Islet precursor cell (in vitro differentiated cells): ENCODE measurements around the gene CYP4Z1.
"Not testable (repeated sequence)": the region's sequence is repeated elsewhere in the genome, so short reads cannot be mapped to it uniquely, and the experiment has no call there.

Experiments used
- DNase-seq: peaks from one replicate; pipeline ENCODE4 v3.0.0-alpha.2; 2018

CYP4Z1 gene, protein sequence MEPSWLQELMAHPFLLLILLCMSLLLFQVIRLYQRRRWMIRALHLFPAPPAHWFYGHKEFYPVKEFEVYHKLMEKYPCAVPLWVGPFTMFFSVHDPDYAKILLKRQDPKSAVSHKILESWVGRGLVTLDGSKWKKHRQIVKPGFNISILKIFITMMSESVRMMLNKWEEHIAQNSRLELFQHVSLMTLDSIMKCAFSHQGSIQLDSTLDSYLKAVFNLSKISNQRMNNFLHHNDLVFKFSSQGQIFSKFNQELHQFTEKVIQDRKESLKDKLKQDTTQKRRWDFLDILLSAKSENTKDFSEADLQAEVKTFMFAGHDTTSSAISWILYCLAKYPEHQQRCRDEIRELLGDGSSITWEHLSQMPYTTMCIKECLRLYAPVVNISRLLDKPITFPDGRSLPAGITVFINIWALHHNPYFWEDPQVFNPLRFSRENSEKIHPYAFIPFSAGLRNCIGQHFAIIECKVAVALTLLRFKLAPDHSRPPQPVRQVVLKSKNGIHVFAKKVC

DNA sequence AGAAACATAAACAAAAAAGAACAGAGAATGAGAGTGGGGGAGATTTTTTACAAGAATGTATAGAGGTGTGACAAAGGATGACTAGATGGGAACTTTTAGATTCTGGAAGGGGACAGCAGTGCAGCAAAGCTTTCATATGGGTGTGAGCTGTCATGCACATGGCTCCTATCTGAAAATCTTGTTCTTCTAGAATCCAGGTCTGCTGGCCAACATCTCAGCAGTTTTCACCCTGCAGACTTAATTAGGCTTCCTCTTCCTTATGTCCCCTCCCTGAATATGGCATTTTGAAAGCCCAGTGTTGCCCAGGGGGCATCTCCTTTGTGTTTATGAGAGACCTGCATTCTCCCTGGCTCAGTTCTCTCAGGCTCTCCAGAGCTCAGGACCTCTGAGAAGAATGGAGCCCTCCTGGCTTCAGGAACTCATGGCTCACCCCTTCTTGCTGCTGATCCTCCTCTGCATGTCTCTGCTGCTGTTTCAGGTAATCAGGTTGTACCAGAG is at the start of gene CYP4Z1:
CYP4Z1 (plus strand) TSS at position 135 of the 498 bp plus-strand sequence; CDS start at position 395, 260 bp downstream.
- no peak for DNase-seq

DNA sequence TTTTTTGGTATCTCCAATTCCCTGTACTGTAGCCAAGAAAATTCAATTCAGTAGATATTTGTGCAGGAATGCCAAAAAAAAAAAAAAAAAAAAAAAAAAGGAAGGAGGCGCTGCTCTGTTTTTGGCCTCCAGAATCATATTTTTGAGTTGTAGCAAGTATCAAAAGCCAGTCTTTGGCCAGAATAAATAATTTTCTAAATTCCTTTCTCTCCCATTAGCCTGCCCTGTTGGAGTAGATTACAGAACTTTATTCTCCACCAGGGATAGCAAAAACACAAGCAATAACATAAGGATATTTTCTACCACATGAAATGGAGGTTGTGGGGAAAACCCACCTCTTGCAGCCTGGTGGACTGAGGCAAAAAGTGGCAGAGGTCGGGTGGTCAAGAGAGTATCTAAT is 46.0 kb upstream of the CYP4Z1 start:
- no peak for DNase-seq

DNA sequence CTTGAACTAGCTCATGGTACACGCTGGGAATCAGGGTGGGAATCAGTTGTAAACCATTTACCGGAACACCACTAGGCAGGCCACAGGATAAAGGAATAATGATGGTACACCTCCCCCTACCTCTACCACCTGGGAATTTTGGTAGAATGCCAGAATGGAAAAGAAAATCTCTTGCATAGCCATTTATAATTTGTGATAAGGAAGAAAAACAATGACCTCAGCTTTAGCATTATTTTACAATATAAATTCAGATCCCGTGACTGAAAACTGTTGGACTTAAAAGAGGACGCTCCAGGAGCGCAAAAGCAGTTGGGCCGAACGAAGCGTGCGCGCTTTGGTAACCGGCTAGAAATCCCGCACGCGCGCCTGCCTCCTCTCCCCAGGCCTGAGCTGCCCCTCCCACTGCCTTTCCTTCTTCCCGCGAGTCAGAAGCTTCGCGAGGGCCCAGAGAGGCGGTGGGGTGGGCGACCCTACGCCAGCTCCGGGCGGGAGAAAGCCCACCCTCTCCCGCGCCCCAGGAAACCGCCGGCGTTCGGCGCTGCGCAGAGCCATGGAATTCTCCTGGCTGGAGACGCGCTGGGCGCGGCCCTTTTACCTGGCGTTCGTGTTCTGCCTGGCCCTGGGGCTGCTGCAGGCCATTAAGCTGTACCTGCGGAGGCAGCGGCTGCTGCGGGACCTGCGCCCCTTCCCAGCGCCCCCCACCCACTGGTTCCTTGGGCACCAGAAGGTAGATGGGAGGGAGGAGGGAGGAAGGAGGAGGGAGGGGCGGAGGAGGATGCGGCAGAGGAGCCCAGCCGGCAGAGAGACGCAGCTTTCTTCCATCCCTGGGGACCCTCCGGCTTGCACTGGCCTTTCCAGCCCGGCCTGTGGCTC is 43.5 kb upstream of the CYP4Z1 start, which contains the start of gene CYP4X1:
CYP4X1 (plus strand) TSS at position 402 of the 873 bp plus-strand sequence; CDS start at position 551, 149 bp downstream.
- peak; percentile 73 for DNase-seq

DNA sequence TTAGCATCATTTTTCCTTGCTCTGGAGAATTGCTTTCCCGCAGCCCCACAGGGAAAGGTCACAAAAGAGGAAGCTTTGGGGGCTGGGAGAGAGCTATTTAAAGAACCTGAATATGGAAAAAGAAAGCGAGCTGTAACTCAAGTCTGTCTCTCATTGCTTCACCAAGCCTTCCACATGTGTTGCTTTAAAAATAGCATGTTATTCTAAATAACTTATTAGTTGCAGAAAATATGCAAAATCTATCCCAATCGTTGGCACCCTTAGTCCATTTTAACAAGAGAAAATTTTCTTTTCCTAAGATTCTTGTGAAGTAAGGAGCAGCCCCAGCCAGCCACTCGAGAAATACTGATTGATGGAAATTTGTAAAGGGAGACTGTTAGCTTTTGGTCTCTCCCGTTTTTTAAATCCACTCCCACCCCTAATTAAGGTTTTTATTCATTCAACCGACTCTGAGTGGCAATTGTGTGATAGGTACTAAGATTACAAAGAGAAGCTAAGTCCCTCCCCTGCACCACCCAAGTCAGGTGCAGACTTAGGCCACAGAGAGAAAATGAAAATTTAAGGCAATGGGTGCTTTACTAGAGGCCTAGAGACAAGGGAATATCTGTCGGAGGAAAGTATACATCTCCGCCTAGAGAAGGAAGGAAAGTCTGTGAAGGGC is 42.8 kb upstream of the CYP4Z1 start:
- no peak for DNase-seq

DNA sequence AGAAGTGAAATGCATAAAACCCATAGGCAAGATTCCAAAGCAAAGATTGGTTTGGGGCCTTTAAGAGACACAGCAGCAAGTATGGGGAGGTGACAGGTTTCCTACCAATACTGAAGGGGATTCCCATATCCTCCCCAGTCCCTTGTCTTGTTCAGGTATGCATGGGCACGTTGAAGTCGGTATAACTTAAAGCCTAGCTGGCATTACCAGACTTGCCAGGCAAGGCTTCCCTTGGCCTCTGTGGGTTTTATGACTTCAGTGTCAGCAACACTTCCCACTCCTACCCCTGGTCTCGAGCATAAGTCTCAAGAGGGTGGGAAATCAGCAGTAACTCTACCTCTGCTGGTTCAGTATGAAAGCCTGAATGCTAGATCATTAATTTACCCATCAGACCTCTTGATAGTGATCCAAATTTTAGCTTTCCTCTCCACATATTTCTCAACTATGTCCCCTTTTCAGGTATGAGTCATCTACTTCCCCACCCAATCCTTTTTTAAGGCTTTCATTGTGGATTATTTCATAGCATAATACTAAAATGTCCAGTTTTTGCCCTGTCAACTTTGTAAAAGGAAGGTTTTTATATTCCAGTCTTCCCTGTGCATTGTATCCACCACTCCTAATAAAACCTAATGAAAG is 36.7 kb upstream of the CYP4Z1 start:
- DNase-seq: no peak

DNA sequence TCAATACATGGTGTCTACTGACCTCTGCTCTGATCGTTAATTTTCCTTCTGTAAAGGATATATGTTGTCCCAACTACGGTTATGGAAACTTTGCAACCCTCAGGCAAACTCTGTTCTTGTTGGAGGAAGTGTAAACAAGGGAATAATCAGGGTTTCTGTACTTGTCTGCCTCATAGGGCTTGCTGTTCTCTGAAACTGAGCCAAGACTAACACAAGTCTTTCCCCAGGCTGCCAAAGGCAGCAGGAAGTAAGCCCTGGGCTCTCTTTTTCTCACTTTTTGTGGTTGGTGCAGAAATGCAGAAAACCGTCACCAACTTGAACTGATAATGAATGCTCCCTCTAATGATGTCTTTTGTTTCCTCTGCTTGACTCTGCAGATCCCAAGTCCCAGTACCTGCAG is 36.0 kb upstream of the CYP4Z1 start:
- DNase-seq: no peak

DNA sequence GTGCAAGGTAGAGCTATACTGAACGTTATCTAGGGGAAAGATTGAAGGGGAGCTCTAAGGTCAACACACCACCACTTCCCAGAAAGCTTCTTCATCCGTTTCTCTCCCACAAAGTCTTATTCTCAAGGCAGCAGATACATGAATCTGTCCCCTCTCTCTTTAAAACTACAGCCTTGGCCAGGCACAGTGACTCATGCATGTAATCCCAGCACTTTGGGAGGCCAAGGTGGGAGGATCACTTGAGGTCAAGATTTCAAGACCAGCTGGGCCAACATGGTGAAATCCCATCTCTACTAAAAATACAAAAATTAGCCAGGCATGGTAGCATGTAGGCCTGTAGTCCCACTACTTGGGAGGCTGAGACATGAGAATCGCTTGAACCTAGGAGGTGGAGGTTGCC is 35.4 kb upstream of the CYP4Z1 start:
- DNase-seq: no peak

DNA sequence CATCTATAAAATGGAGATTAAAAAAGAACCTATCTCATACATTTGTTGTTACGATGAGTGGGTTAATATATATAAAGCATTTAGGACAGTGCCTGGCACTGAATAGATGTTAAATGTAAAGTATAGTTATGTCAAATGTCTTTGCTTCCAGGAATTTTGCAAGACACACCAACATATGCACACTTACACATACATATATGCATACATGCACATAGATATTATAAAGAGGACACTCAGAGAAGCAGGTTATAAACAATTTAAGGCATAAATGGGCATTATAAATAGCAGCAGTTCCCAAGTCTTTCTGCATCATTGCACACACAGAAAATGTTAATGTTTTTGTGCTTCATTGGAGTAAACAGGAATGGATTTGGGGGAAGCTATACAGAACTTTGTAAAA is 30.3 kb upstream of the CYP4Z1 start:
- DNase-seq: no peak

DNA sequence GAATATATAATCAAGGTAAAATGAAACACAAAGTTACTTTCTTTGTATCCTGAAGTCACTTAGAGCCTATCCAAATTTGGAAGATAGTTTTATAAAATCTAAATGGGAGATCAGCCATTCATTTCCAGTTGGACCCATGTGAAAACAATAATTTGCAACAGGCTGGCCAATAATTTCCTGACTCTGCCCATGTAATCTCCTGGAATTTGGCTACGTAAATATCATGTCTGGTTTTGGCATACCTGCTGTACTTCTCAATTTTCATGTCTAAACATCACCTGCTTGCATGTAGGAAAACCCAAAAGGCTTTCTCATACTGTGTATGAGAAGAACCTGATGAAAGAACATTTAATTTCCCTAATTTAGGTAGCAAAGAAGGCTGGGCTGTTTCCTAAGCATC is 7.7 kb upstream of the CYP4Z1 start:
- DNase-seq: no peak

DNA sequence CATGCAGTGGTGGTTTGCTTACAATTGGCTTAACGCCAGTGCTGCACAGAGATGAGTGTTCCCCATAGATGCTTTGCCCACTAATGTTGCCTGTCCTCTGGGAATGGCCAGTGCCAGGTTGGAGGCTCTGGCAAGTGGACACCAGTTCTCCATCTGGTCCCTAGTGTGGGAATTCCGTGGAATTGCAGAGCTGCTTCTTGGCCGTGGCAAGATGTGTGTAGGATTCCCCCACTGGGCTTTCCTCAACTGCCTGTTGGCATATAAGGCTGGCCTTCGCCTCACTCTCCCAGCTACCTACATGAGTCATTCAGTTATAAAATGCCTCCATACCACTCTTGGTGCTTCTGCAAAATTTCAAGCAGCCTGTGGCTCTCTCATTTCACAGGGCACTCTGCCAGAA is 2.0 kb downstream of the CYP4Z1 start:
- not testable (repeated sequence) for DNase-seq

DNA sequence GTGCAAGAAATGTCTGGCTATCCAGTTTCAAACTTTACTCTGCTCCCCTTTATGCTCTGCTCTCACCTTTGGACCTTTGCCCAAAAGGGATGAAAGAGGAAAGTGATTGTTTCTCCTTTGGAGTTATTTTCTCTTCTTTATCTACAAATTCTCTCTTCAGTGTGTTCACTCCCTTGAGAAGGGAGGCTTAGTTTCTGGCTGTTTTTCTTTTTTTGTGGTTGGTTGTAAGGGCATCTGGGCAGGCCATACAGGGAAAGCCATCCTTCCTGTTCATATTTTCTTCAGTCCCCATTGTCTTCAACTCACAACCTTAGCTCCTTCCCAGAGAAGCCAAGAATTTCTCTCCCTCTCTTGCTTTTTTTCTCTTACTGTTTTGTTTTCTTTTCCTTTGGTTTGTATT is 2.5 kb downstream of the CYP4Z1 start:
- DNase-seq: not testable (repeated sequence)

DNA sequence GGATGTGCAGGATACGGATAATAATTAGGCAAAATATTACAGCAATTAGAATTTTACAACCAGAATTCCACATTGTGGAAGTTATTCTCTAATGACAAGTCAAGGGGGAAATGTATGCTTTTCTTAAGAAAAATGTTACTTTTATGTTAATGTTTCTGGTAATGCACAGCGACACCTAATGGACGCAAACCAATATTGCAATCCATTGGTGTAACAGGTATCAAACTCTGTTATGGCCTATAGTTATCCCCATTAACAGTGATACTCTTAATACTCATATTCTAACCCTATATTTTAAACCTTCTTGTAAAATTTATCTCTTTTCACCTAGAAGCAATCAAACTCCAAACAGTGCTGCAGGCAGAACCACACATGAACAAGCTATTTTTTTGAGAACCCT is 22.3 kb downstream of the CYP4Z1 start:
- not testable (repeated sequence) for DNase-seq

DNA sequence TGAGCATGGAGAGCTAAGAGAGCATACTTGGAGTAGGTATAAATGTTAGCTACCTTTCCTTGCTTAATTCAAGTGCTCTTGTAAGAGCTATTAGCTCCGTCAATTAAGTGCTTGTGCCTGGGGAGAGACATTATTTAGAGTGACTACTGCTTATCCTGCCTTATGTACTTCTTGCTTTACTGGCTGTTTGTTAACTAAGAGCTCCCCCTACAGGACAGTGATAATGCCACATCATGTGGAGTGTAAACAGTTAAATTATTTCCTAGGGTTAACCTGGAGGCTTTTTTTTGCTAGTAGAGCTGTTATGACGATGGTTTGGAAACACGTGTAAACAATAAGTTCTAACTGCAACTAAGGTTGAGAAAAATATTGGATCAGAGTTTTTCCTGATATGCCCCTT is 24.4 kb downstream of the CYP4Z1 start:
- not testable (repeated sequence) for DNase-seq

DNA sequence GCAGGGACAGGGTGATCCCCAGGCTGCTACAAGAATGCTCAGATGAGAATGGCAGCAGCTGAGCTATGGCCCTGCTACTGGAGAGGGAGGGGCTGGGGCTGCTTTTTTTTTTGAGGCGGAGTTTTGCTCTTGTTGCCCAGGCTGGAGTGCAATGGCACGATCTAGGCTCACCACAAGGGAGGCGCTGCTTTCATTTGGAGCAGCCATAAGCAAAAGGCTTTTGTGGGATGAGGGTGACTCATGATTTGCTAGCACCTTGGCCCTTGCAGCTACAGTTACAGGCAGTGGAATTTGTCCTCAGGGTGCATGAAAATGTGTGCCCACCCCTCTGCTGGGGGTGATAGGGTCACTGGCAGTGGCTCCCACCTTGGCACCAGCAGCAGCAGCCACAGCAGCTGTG is 37.8 kb downstream of the CYP4Z1 start:
- DNase-seq: no peak

DNA sequence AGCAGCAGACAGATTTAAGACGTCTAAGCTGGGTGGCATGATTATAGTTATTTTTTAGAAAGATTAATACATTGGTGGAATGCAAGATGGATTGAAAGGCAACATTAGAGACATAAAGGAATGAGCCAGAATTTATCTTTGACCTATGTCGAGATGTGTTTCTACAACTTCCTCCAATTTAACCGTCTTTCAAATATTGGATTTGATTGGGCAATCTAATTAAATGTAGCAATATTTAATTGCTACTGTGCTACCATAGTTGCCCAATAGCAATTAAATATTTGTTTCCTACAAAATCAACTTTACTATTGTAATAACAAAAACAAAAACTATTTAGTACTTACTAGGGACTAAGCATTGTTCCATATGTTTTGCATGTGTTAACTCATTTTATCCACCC is 39.8 kb downstream of the CYP4Z1 start:
- no peak for DNase-seq

DNA sequence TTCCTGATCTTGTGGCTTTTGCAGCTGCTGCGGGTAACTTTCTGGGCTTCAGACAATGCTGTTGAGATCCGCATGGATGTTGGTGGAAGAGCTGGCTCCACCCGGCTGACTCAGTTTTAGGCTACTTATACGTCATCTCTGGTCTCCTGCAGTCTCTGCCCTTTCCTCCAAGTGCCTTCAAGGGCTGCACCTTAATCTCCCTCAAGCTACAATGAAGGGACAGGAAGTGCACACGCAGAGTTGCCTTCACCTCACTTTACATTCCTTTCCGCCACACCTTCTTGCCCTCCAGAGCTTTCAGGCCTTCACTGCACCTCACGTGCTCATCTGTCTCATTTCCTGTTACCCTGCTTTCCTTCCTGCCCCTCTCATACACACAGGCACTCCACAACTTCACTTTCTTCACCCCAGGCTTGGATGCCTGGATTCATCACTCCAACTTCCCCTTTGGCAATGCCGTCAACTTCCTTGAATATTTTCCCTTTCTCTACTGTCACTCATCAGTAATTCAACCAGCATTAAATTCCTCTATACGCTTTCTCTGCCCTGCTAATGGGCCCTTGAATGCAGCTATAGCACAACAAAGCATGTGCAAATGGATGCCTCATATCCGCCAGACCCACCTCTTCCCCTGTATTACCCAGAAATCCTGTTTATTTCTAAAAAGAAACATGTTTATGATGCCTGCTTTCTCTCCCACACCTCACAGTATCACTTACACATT is 41.0 kb downstream of the CYP4Z1 start:
- DNase-seq: peak; percentile 74

DNA sequence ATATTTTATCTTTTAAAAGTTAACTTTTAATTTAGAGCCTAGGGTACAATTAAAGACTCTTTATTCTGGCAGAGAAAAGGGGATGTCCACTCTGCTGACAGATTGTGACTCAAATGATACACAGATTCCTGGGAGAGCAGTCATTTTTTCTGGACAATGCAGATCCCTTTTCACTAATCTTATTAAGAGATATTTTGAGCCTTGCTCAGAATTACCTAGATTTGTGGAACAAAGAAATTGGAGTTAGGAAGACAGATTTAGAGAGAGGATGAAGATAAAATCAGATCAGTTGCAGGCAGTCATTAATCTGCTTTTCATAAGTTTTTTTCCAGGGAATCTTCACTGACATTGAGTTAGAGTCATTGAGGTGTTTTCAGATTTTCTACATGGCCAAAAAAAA is 42.5 kb downstream of the CYP4Z1 start:
- not testable (repeated sequence) for DNase-seq

DNA sequence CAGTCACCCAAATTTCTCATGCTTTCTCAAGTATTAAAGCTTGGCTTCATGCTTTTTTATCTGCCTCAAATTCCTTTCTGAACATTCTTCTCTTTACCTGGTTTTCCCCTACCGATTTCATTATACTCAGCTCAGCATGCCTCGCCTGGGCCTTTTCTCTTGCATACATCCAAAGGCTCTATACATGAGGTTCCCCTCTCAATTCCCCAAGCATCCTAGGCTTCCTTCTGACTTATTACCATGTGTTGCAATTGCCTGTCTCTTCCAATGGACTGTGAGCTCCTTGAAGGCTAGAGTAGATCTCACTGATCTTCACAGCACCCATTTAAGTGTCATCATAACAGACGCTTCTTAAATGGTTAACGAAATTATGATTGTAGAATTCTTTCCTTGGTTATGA is 46.1 kb downstream of the CYP4Z1 start:
- no peak for DNase-seq

DNA sequence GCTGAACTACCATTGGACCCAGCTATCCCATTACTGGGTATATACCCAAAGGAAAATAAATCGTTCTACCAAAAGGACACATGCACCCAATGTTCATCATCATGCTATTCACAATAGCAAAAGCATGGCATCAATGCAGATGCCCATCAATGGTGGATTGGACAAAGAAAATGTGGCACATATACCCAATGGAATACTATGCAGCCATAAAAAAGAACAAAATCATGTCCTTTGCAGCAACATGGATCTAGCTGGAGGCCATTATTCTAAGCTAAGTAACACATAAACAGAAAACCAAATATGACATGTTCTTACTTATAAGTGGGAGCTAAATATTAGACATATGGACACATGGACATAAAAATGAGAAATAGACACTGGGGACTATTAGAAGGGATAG is 54.0 kb downstream of the CYP4Z1 start:
- not testable (repeated sequence) for DNase-seq

DNA sequence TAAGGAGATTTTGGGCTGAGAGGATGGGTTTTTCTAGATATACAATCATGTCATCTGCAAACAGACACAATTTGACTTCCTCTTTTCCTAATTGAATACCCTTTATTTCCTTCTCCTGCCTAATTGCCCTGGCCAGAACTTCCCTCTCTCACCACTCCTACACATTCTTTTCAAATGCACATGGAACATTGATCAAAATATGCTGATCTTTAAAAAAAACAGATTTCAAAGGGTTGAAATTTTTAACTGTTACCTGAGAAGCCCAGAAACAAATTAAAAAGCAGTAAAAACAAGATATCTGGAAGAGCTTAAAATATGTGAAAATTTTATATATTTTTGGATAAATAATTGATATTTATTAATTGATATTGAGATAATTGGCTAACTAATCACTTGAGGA is 57.8 kb downstream of the CYP4Z1 start:
- not testable (repeated sequence) for DNase-seq

DNA sequence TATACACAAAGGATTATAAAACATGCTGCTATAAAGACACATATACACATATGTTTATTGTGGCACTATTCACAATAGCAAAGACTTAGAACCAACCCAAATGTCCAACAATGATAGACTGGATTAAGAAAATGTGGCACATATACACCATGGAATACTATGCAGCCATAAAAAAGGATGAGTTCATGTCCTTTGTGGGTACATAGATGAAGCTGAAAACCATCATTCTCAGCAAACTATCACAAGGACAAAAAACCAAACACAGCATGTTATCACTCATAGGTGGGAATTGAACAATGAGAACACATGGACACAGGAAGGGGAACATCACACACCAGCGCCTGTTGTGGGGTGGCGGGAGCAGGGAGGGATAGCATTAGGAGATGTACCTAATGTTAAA is 60.0 kb downstream of the CYP4Z1 start:
- DNase-seq: not testable (repeated sequence)

DNA sequence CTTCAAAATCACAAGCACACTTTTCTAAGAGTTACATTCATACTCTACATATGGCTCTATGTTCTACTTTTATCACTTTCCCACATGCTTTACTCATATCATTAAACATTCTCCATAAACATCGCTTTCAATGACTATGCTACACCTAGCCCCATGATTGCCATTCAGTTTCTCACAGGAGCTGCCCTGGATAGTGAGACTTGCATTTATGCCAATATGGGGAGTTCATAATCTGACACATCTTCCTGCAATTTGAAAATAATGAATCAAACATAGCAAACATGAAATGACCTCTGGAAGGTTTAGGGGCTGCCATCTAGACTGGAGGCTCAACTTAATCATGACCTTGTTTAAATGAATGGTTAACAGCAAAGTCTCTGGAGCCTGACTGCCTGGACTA is 61.2 kb downstream of the CYP4Z1 start:
- DNase-seq: no peak
